ENCODE measurements around the gene BTBD16.

Gene BTBD16

GRCh38 chr10:122381680-122382079 is 110.6 kb downstream of the BTBD16 start:
- DNase-seq (ENCODE audit: low read depth): no peak
- TF ChIP-seq, protein P1, sequence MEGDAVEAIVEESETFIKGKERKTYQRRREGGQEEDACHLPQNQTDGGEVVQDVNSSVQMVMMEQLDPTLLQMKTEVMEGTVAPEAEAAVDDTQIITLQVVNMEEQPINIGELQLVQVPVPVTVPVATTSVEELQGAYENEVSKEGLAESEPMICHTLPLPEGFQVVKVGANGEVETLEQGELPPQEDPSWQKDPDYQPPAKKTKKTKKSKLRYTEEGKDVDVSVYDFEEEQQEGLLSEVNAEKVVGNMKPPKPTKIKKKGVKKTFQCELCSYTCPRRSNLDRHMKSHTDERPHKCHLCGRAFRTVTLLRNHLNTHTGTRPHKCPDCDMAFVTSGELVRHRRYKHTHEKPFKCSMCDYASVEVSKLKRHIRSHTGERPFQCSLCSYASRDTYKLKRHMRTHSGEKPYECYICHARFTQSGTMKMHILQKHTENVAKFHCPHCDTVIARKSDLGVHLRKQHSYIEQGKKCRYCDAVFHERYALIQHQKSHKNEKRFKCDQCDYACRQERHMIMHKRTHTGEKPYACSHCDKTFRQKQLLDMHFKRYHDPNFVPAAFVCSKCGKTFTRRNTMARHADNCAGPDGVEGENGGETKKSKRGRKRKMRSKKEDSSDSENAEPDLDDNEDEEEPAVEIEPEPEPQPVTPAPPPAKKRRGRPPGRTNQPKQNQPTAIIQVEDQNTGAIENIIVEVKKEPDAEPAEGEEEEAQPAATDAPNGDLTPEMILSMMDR (IDR thresholded peaks at IDR 0.05; ENCODE audit: insufficient read depth, low read depth, low read length, missing control alignments): no peak

DNA sequence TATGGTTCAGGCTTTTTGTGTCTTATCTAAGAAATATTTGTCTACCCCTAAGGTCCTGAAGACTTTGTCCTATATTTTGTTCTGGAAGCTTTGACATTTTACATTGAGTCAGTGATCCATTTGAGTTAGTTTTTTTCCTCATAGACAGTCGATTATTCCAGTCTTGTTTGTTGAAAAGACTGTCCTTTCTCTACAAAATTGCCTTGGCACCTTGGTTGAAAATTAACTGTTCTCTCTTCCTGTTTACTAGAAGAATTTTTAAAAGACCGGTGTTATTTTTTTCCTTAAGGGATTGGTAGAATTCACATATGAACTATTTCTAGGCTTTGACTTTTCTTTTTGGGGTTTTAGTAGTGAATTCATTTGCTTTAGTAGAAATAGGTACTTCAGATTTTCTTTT is 115.4 kb downstream of the BTBD16 start:
- DNase-seq (ENCODE audit: low read depth): no peak
- TF ChIP-seq, protein P1 (IDR thresholded peaks at IDR 0.05; ENCODE audit: insufficient read depth, low read depth, low read length, missing control alignments): no peak
- no peak overlapping the region for H3K4me3 ChIP-seq (ENCODE audit: low read length)

More at GRCh38 chr10:122381680-122382079, 110.6 kb downstream of the BTBD16 start:
- no peak overlapping the region for H3K4me3 ChIP-seq (ENCODE audit: low read length)

GRCh38 chr10:122387572-122387971 is 116.5 kb downstream of the BTBD16 start:
- no peak overlapping the region for H3K4me3 ChIP-seq (ENCODE audit: low read length)
- TF ChIP-seq, protein P1 (IDR thresholded peaks at IDR 0.05; ENCODE audit: insufficient read depth, low read depth, low read length, missing control alignments): no peak
- DNase-seq (ENCODE audit: low read depth): no peak
